ENCODE measurements around the gene GEMIN2.
A peak's percentile ranks its signal among the peaks of the same experiment; 100 is the strongest.
"Not testable (repeated sequence)": the region's sequence is repeated elsewhere in the genome, so short reads cannot be mapped to it uniquely, and the experiment has no call there.

The GEMIN2 gene

DNA sequence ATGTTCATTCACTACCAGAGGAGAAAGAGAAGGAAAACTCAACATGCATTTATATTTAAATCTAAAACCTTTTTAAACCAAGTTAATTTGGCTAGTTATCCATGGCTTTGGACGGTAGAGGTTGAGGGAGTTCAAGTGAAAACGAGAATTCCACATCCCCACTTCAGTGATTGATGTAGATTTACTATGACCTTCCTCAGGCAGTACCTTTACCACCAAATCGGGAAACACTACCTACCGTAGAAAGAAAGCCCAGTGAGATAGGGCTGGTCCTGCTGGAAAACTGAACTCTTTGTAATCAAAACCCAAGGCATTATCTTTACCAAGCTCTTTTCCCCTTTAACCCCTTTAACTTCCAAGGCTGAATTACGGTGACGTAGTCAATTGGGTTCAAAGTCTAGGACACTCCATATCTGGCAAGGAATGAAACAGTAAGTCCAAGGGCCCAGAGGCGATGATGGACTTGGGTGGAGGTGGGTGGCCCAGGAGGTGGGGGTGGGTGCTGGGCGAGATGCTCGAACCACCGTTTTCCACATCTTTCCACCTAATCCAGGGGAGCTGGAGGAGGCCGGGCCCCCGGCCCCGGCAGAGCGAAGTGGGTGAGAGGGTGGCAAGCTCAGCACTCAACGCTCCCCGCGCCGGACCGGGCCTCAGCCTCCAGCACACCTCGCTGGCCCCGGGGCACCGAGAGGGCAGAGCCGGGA lies 11.7 kb upstream of the GEMIN2 start:
- TF ChIP-seq CTCF (conservative IDR thresholded peaks at IDR 0.05; ENCODE audit: control insufficient read depth, insufficient read depth, low read depth, low read length) = no peak
- DNase-seq (ENCODE audit: low read depth) = peak; percentile 72
- H3K4me3 ChIP-seq (ENCODE audit: control insufficient read depth, low read depth, low read length) = peak overlapping the region; percentile 90

DNA sequence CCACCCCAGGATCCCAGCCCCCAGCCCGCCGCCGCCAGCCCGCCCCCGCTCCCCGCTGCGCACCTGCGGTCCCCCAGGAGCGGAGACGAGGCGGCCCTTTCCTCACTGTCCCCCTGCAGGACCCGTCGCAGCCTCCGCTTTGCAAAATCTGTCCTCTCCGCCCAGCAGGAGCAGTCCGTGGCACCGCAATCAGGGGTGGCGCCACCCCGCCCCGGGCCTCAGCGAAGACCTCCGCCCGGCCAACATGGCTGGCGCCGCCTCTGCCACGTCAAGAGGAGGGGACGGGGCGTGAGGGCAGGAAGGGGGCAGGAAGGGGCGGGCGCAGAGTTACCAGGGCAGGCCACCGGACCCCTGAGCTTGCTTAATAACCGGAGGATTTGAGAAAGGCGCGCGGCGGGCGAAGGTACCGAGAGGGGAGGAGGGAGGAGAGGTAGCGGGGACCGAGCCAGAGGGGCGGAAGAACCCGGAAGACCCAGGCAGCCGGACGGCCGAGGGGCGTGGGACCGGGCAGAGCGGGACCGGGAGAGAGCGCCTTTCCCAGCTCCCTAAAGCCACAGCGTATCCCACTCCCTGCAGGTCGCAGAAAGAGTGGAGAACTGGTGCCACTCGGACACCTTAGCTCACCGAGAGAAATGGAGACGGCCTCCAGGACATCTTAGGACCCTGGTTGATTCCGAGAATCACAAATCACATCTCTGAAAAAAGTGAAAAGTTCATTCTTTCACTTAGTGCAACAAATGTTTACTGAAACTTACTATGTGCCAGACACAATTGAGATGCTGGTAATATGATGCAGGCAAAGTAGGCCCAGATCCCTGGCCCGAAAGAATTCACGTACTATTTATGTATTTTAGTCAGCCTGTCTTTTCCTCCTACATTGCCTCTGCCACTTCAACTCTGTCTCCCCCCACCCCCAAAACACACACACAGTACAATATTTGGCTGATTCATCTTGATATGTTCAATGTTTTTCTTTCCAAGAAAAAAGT lies 10.9 kb upstream of the GEMIN2 start, which contains the start of gene SEC23A:
Gene SEC23A (minus strand): TSS at position 267 of the 989 bp plus-strand sequence. CDS start 7,117 bp downstream, outside the sequence.
- no peak for TF ChIP-seq CTCF (conservative IDR thresholded peaks at IDR 0.05; ENCODE audit: control insufficient read depth, insufficient read depth, low read depth, low read length)

GRCh38 chr14:39104078-39104801 lies 9.9 kb upstream of the GEMIN2 start:
- peak overlapping the region; percentile 90 for H3K4me3 ChIP-seq (ENCODE audit: control insufficient read depth, low read depth, low read length)

More for the DNA sequence above, 10.9 kb upstream of the GEMIN2 start, which contains the start of gene SEC23A:
- peak within 1 kb of the TSS; percentile 90 for H3K4me3 ChIP-seq (ENCODE audit: control insufficient read depth, low read depth, low read length)
- DNase-seq (ENCODE audit: low read depth) = peak; percentile 82

GRCh38 chr14:39107591-39107996 lies 6.5 kb upstream of the GEMIN2 start:
- TF ChIP-seq CTCF (conservative IDR thresholded peaks at IDR 0.05; ENCODE audit: control insufficient read depth, insufficient read depth, low read depth, low read length) = peak; percentile 68
- H3K4me3 ChIP-seq (ENCODE audit: control insufficient read depth, low read depth, low read length) = no peak overlapping the region
- peak; percentile 63 for DNase-seq (ENCODE audit: low read depth)

More at GRCh38 chr14:39104078-39104801, 9.9 kb upstream of the GEMIN2 start:
- DNase-seq (ENCODE audit: low read depth) = not testable (repeated sequence)

DNA sequence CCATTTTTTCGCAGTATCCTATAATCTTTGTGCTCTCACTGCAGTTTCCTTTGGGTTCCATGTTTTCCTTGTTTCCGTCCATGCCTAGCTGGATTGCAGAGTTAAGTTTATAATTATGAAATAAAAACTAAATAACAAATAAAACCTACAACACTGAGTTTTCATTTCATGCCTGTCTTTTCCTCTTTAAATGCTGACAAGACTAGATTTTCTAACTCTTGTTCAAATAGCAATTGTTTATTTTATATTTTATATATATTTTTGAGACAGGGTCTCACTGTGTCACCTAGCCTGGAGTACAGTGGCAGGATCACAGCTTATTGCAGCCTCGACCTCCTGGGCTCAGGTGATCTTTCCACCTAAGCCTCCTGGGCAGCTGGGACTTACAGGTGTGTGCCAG lies 5.3 kb upstream of the GEMIN2 start:
- DNase-seq (ENCODE audit: low read depth) = no peak
- TF ChIP-seq CTCF (conservative IDR thresholded peaks at IDR 0.05; ENCODE audit: control insufficient read depth, insufficient read depth, low read depth, low read length) = no peak

DNA sequence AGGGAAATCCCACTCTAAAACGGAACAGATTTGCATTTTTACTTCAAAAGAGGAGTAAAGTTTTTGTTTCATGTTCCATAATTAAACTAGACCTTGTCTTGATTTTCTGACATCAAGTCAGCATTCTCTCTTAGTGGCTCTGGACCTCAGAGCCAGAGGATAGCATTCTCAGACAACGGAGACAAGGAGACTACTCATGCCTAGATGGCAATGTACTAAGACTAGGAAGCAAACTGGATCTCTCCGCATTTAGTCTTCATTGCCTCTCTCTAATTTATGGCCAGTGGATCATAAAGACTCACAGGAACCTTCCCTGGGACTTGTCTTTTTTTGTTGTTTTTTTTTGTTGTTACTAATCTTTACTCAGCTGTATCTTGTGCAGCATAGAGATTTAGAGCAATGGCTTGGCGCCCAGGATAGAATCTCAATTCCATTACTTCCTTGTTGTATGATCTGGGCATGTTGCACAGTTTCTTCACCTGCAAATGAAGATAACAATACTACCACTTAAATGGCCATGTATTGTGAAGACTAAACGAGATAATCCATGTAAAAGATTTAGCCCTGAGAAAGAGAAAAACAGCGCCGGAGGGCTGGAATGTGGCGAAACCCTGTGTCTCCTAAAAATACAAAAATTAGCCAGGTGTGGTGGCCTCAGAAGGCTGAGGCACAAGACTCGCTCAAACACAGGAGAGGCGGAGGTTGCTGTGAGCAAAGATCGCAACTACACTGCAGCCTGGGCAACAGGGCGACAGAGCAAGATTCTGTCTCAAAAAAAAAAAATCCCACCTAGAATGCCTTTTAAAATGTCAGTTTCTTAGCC lies 4.0 kb upstream of the GEMIN2 start:
- no peak for DNase-seq (ENCODE audit: low read depth)
- no peak overlapping the region for H3K4me3 ChIP-seq (ENCODE audit: control insufficient read depth, low read depth, low read length)
- no peak for TF ChIP-seq CTCF (conservative IDR thresholded peaks at IDR 0.05; ENCODE audit: control insufficient read depth, insufficient read depth, low read depth, low read length)

More for the DNA sequence above, 5.3 kb upstream of the GEMIN2 start:
- no peak overlapping the region for H3K4me3 ChIP-seq (ENCODE audit: control insufficient read depth, low read depth, low read length)

Data from fibroblast of mammary gland (primary cell).